K562 (cell line): ENCODE measurements around the gene FGF22. TPM values are rescaled to one million over a fixed set of nuclear protein-coding genes. Genes with fewer than 3 reads are reported as not detected.

Experiments
- ATAC-seq: fragments of 200-7000 bp; cut with Tn5 transposase; 3 replicates; pipeline ENCODE4 v1.9.1; 2020; ENCODE audit warnings: moderate library complexity
- BruUV-seq: library from RNA; stranded (reverse); fragments of 400-500 nt; replicated peaks from 2 replicates; lab custom pipeline; 2021; lab: Mats Ljungman, UMichigan
- CTCF ChIA-PET: fragments of 300-600 bp; formaldehyde crosslinking; extraction: SDS; loops from one replicate; lab custom pipeline; 2021; ENCODE audit warnings: low intra/inter-chr PET ratio; lab: Yijun Ruan, JAX
- POLR2A ChIA-PET: fragments of 300-600, 350-650 bp; sonication (Branson Sonifier 250); formaldehyde crosslinking; extraction: SDS; loops from one replicate; lab custom pipeline; 2021; ENCODE audit warnings: antibody characterized with exemption, inconsistent platforms; lab: Yijun Ruan, JAX
- DNase-seq, 4 experiments: peaks; one replicate each; pipeline versions ENCODE4 v3.0.0 to v3.0.0-alpha.2; 2011 to 2018; ENCODE audit warnings: low spot score in 3 of 4, mixed read lengths in 3 of 4; ENCODE audit errors: extremely low read depth in 1 of 4
- FAIRE-seq: peaks from 2 replicates; lab custom pipeline; 2011; peaks lifted over from hg19 to GRCh38; lab: Jason Lieb, UNC
- H2AFZ ChIP-seq: 2 replicates; pipeline ENCODE4 v1.6.0; 2011; ENCODE audit warnings: low read depth, low read length, control low read depth, inconsistent platforms
- H3K27ac ChIP-seq: fragments of 200-600 bp; 3 replicates; pipeline ENCODE4 v1.8.0; 2011; ENCODE audit warnings: low read depth, mild to moderate bottlenecking, control low read depth, inconsistent platforms, low read length, moderate library complexity, mixed read lengths; ENCODE audit errors: extremely low read depth
- H3K27me3 ChIP-seq, 2 experiments: fragments of 300-600 bp in 1 of 2; 2 replicates in 1 of 2; 3 replicates in 1 of 2; pipeline versions ENCODE4 v1.6.0 to v1.8.0; 2011; ENCODE audit warnings: inconsistent platforms in 2 of 2, low read length in 2 of 2, mild to moderate bottlenecking in 1 of 2, mixed read lengths in 1 of 2, moderate library complexity in 1 of 2; ENCODE audit not compliant: control insufficient read depth in 2 of 2, insufficient read depth in 2 of 2
- H3K36me3 ChIP-seq: fragments of 300-600 bp; 3 replicates; pipeline ENCODE4 v1.8.0; 2011; ENCODE audit warnings: mild to moderate bottlenecking, low read length, inconsistent platforms; ENCODE audit not compliant: control insufficient read depth, insufficient read depth
- H3K4me1 ChIP-seq, 2 experiments: fragments of 200-600 bp in 1 of 2; replicated peaks in 1 of 2; 2 replicates in 1 of 2; 3 replicates in 1 of 2; pipeline versions ENCODE4 v1.5.1 to v1.8.0; 2011; ENCODE audit warnings: inconsistent platforms in 2 of 2, low read length in 2 of 2, mild to moderate bottlenecking in 1 of 2, mixed read lengths in 1 of 2, moderate library complexity in 1 of 2; ENCODE audit not compliant: control insufficient read depth in 2 of 2, insufficient read depth in 2 of 2
- H3K4me2 ChIP-seq: 2 replicates; pipeline ENCODE4 v1.6.1; 2011; ENCODE audit warnings: low read length, control low read depth, inconsistent platforms, mixed read lengths; ENCODE audit not compliant: insufficient read depth
- H3K4me3 ChIP-seq: fragments of 200-600 bp; sonication (generic), shearing (Covaris generic); 2 replicates; pipeline ENCODE4 v1.5.1; 2016; ENCODE audit warnings: control low read depth, inconsistent platforms
- H3K79me2 ChIP-seq: fragments of 200-600 bp; 3 replicates; pipeline ENCODE4 v1.8.0; 2011; ENCODE audit warnings: low read length, inconsistent platforms; ENCODE audit not compliant: control insufficient read depth, insufficient read depth
- H3K9ac ChIP-seq, 2 experiments: 2 replicates each; pipeline versions ENCODE4 v1.6.0 to v1.6.1; 2011; ENCODE audit warnings: low read depth in 2 of 2, low read length in 2 of 2, control low read depth in 1 of 2, inconsistent platforms in 1 of 2, mild to moderate bottlenecking in 1 of 2, mixed read lengths in 1 of 2; ENCODE audit not compliant: insufficient read depth in 1 of 2
- H3K9me1 ChIP-seq: one replicate; pipeline ENCODE4 v1.6.0; 2011; ENCODE audit warnings: inconsistent platforms, mild to moderate bottlenecking, low read length, moderate library complexity; ENCODE audit not compliant: control insufficient read depth, insufficient read depth
- H3K9me3 ChIP-seq: replicated peaks from 2 replicates; pipeline ENCODE4 v1.5.1; 2011; ENCODE audit warnings: low read depth, low read length, inconsistent platforms; ENCODE audit not compliant: control insufficient read depth, insufficient read depth
- H4K20me1 ChIP-seq: replicated peaks from 2 replicates; pipeline ENCODE4 v1.6.1; 2011; ENCODE audit warnings: low read length, inconsistent platforms, mixed read lengths; ENCODE audit not compliant: control insufficient read depth, insufficient read depth
- FIP1L1 ChIP-seq: fragments of 200-400 bp; formaldehyde crosslinking; IDR thresholded peaks from 2 replicates; pipeline ENCODE4 v1.6.1; 2018; ENCODE audit warnings: mild to moderate bottlenecking, low read depth, low read length; ENCODE audit not compliant: poor library complexity, severe bottlenecking
- GTF2F1 ChIP-seq: IDR thresholded peaks from 2 replicates; pipeline ENCODE4 v1.6.1; 2011; ENCODE audit warnings: low read depth, low read length, improper control_type of control experiment
- HDAC6 ChIP-seq: IDR thresholded peaks from 2 replicates; pipeline ENCODE4 v1.6.1; 2012; ENCODE audit warnings: low read depth, mild to moderate bottlenecking, control low read depth, inconsistent platforms, low read length, moderate library complexity
- MEF2D ChIP-seq: conservative IDR thresholded peaks from 2 replicates; pipeline ENCODE4 v1.6.1; 2016; ENCODE audit warnings: low read depth, missing genetic modification characterization, missing compliant biosample characterization
- NELFE ChIP-seq: IDR thresholded peaks from 2 replicates; pipeline ENCODE4 v1.6.1; 2011; ENCODE audit warnings: mild to moderate bottlenecking; ENCODE audit not compliant: insufficient read depth, insufficient read length
- POLR2A ChIP-seq: fragments of 450-650 bp; conservative IDR thresholded peaks from 2 replicates; pipeline ENCODE4 v1.6.1; 2016
- THRAP3 ChIP-seq: fragments of 450-650 bp; IDR thresholded peaks from 2 replicates; pipeline ENCODE4 v1.6.1; 2016; ENCODE audit warnings: mild to moderate bottlenecking, inconsistent platforms, borderline replicate concordance
- ZBTB5 ChIP-seq: fragments of 450-650 bp; IDR thresholded peaks from 2 replicates; pipeline ENCODE4 v1.6.1; 2017; ENCODE audit warnings: antibody characterized with exemption
- ZBTB9 ChIP-seq: fragments of 450-650 bp; formaldehyde crosslinking; IDR thresholded peaks from 2 replicates; pipeline ENCODE4 v1.4.0; 2020; ENCODE audit warnings: mild to moderate bottlenecking, moderate library complexity
- ZFP36 ChIP-seq: fragments of 150-350 bp; IDR thresholded peaks from 2 replicates; pipeline ENCODE4 v1.6.1; 2018; ENCODE audit warnings: low read length, low read depth; ENCODE audit not compliant: partially characterized antibody
- ZKSCAN3 ChIP-seq: fragments of 250-450 bp; sonication (Bioruptor Pico); IDR thresholded peaks from 2 replicates; pipeline ENCODE4 v1.4.0; 2020
- ZNF583 ChIP-seq: fragments of 250-450 bp; sonication (Bioruptor Pico); IDR thresholded peaks from 2 replicates; pipeline ENCODE4 v1.4.0; 2020
- WGBS: fragments of 100-300 bp; shearing (Covaris generic); methylation state at CpG from one replicate; pipeline ENCODE4 v1.1.6; 2016; ENCODE audit warnings: low coverage, mixed read lengths; ENCODE audit not compliant: insufficient coverage; ENCODE audit errors: missing lambda C conversion rate; 5-methylcytosine and 5-hydroxymethylcytosine counted together
- in situ Hi-C: fragments of 300-500 bp; cut with MboI; formaldehyde crosslinking; loops from 4 replicates; pipeline ENCODE4 v1.15.0; 2018; ENCODE audit warnings: inconsistent platforms, mixed read lengths
- intact Hi-C: fragments of 100-400 bp; cut with micrococcal nuclease; formaldehyde crosslinking; loops from 2 replicates; pipeline ENCODE4 v1.14.2; 2022
- polyA plus RNA-seq, 8 experiments: library from polyadenylated mRNA; depleted of rRNA in 4 of 8; stranded (reverse) in 5 of 8; unstranded in 3 of 8; fragments of >200 nt; fragmentation: Nextera tagmentation in 2 of 8; fragmentation: Illumina TruSeq in 1 of 8; extraction: Ambion mirVana in 2 of 8; extraction: Trizol in 1 of 8; gene quantifications; 2 replicates each; pipeline versions ENCODE4 v1.2.1 to v1.2.3, GENCODE V29; 2011 to 2014; ENCODE audit warnings: inconsistent platforms in 1 of 8, missing spikeins in 1 of 8
- total RNA-seq, 7 experiments: library from RNA; depleted of rRNA in 6 of 7; stranded (reverse); fragments of >200 nt in 6 of 7; fragmentation: Illumina TruSeq in 2 of 7; extraction: Trizol in 2 of 7; gene quantifications; 2 replicates each; pipeline versions ENCODE4 v1.2.1 to v1.2.3, GENCODE V29; 2011 to 2021; ENCODE audit warnings: low replicate concordance in 1 of 7
- TF ChIP-seq, protein P1 (sequence below): sonication (generic); formaldehyde crosslinking; IDR thresholded peaks from 2 replicates; pipeline ENCODE4 v1.8.0; 2022; ENCODE audit warnings: missing genetic modification reagents, mild to moderate bottlenecking, borderline replicate concordance
- TF ChIP-seq, protein P2 (sequence below): sonication (generic); formaldehyde crosslinking; IDR thresholded peaks from 2 replicates; pipeline ENCODE4 v1.8.1; 2023; ENCODE audit warnings: mild to moderate bottlenecking, missing genetic modification reagents
- TF ChIP-seq, protein P3 (sequence below): IDR thresholded peaks from 2 replicates; pipeline ENCODE4 v1.6.1; 2011; ENCODE audit not compliant: insufficient read length; ENCODE audit errors: extremely low read depth

Gene FGF22
- total and polyA plus RNA-seq, 9 of the 15 experiments (the other 6 are each of a cell fraction or from before 2014, with no cell fraction given), result 0.14 to 2.2 (median 0.86) TPM; not detected in 4

- Histone ChIP-seq H3K4me3 (no peak overlapping the region), H3K9me1 (no peaks in the 10 kb centered on the region), H2AFZ (no peak overlapping the region), H3K79me2 (no peaks in the 10 kb centered on the region), H3K4me2 (no peak overlapping the region), H3K27me3 (no peaks in the 10 kb centered on the region), H4K20me1 (no peaks in the 10 kb centered on the region), H3K4me1 (peaks cover 0 to 14% of the 10 kb centered on the region in 2 experiments; a peak in 1 of 5 replicates), H3K9me3 (no peaks in the 10 kb centered on the region; the same call in 1 of the 2 replicates), H3K36me3 (peaks cover 83% of the 10 kb centered on the region; the same call in 2 of the 3 replicates), H3K27ac (no peak overlapping the region), H3K9ac (no peak overlapping the region)
- ChIA-PET CTCF (no interaction called here), POLR2A (no interaction called here)
- no peak for FAIRE-seq
- ATAC-seq, result no peak
- 97% methylated on average over 17 of the region's 24 CpGs for WGBS
- BruUV-seq, result no TSS peak
- DNase-seq, result no peak
- in situ Hi-C loops, result no loop called here
- intact Hi-C loops, result no loop called here
- TF ChIP-seq ZNF583, result no peak
- TF ChIP-seq ZFP36, result no peak
- no peak for TF ChIP-seq HDAC6
- TF ChIP-seq ZBTB9 (CRISPR knock-in tag), result no peak
- TF ChIP-seq ZKSCAN3 (CRISPR knock-in tag), result no peak
- TF ChIP-seq, protein P1, sequence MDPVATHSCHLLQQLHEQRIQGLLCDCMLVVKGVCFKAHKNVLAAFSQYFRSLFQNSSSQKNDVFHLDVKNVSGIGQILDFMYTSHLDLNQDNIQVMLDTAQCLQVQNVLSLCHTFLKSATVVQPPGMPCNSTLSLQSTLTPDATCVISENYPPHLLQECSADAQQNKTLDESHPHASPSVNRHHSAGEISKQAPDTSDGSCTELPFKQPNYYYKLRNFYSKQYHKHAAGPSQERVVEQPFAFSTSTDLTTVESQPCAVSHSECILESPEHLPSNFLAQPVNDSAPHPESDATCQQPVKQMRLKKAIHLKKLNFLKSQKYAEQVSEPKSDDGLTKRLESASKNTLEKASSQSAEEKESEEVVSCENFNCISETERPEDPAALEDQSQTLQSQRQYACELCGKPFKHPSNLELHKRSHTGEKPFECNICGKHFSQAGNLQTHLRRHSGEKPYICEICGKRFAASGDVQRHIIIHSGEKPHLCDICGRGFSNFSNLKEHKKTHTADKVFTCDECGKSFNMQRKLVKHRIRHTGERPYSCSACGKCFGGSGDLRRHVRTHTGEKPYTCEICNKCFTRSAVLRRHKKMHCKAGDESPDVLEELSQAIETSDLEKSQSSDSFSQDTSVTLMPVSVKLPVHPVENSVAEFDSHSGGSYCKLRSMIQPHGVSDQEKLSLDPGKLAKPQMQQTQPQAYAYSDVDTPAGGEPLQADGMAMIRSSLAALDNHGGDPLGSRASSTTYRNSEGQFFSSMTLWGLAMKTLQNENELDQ (CRISPR knock-in tag), result no peak
- peak; percentile 10 for TF ChIP-seq FIP1L1
- TF ChIP-seq GTF2F1, result no peak
- TF ChIP-seq, protein P2, sequence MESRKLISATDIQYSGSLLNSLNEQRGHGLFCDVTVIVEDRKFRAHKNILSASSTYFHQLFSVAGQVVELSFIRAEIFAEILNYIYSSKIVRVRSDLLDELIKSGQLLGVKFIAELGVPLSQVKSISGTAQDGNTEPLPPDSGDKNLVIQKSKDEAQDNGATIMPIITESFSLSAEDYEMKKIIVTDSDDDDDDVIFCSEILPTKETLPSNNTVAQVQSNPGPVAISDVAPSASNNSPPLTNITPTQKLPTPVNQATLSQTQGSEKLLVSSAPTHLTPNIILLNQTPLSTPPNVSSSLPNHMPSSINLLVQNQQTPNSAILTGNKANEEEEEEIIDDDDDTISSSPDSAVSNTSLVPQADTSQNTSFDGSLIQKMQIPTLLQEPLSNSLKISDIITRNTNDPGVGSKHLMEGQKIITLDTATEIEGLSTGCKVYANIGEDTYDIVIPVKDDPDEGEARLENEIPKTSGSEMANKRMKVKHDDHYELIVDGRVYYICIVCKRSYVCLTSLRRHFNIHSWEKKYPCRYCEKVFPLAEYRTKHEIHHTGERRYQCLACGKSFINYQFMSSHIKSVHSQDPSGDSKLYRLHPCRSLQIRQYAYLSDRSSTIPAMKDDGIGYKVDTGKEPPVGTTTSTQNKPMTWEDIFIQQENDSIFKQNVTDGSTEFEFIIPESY (CRISPR knock-in tag), result 0 out of 2 replicates have a peak, but pooled peaks have one; percentile 33
- no peak for TF ChIP-seq POLR2A
- no peak for TF ChIP-seq THRAP3
- no peak for TF ChIP-seq MEF2D (tag)
- TF ChIP-seq, protein P3, sequence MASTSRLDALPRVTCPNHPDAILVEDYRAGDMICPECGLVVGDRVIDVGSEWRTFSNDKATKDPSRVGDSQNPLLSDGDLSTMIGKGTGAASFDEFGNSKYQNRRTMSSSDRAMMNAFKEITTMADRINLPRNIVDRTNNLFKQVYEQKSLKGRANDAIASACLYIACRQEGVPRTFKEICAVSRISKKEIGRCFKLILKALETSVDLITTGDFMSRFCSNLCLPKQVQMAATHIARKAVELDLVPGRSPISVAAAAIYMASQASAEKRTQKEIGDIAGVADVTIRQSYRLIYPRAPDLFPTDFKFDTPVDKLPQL, result no peak
- no peak for TF ChIP-seq NELFE
- TF ChIP-seq ZBTB5, result no peak
Measured at GRCh38 chr19:621819-622218, 17.9 kb upstream of the FGF22 start.
